Frontal cortex (tissue), 4 donors: Measurements from ENCODE around the gene USP3. TPM values are rescaled to one million over a fixed set of nuclear protein-coding genes. Genes with fewer than 3 reads are reported as not detected.
"Not testable (repeated sequence)": the region's sequence is repeated elsewhere in the genome, so short reads cannot be mapped to it uniquely, and the experiment has no call there.

ENCODE experiments used
- DNase-seq, 2 donors: peaks; one replicate each; pipeline ENCODE4 v3.0.0; 2012; ENCODE audit warnings: low spot score in 2 of 2
- FAIRE-seq: peaks from 2 replicates; lab custom pipeline; 2012; peaks lifted over from hg19 to GRCh38; lab: Jason Lieb, UNC
- total RNA-seq: library from RNA; depleted of rRNA; stranded (reverse); fragments of >200 nt; gene quantifications from one replicate; pipeline ENCODE4 v1.2.3, GENCODE V29; 2014
- donor health status: control.
- donor health status: control.
- donor health status: control.

The USP3 gene
- total RNA-seq, 1 donor from 2014 or later, result 68.9 TPM

GRCh38 chr15:63532307-63532744 lies 27.9 kb downstream of the USP3 start:
- no peak for DNase-seq
- FAIRE-seq, result no peak

GRCh38 chr15:63534888-63535287 lies 30.5 kb downstream of the USP3 start:
- DNase-seq, FAIRE-seq: not testable (repeated sequence)

- no peak for DNase-seq
- FAIRE-seq, result no peak
These were observed 31.3 kb downstream of the USP3 start for GRCh38 chr15:63535689-63536088.

- FAIRE-seq (no peak), DNase-seq (no peak)
These were observed 34.5 kb downstream of the USP3 start for GRCh38 chr15:63538876-63539275.

- DNase-seq (no peak), FAIRE-seq (no peak)
These were observed 35.1 kb downstream of the USP3 start for GRCh38 chr15:63539521-63539920.

GRCh38 chr15:63539998-63540397 lies 35.6 kb downstream of the USP3 start:
- no peak for DNase-seq

GRCh38 chr15:63540449-63540848 lies 36.1 kb downstream of the USP3 start:
- FAIRE-seq, result no peak
- DNase-seq, result no peak

More at GRCh38 chr15:63539998-63540397, 35.6 kb downstream of the USP3 start:
- no peak for FAIRE-seq

GRCh38 chr15:63544258-63545026 lies 40.0 kb downstream of the USP3 start:
- FAIRE-seq (no peak), DNase-seq (no peak)

- DNase-seq, result no peak
- FAIRE-seq, result no peak
These were observed 41.1 kb downstream of the USP3 start for GRCh38 chr15:63545520-63545919.

GRCh38 chr15:63551400-63551799 lies 47.0 kb downstream of the USP3 start:
- peak; percentile 26 for FAIRE-seq
- no peak for DNase-seq

GRCh38 chr15:63553388-63553791 lies 49.0 kb downstream of the USP3 start:
- no peak for FAIRE-seq
- DNase-seq, result no peak

- DNase-seq, result no peak
These were observed 50.0 kb downstream of the USP3 start for GRCh38 chr15:63554337-63554927.

GRCh38 chr15:63555507-63555906 lies 51.1 kb downstream of the USP3 start:
- no peak for FAIRE-seq

More at GRCh38 chr15:63554337-63554927, 50.0 kb downstream of the USP3 start:
- no peak for FAIRE-seq

GRCh38 chr15:63556246-63556645 lies 51.9 kb downstream of the USP3 start:
- DNase-seq (no peak), FAIRE-seq (no peak)

More at GRCh38 chr15:63555507-63555906, 51.1 kb downstream of the USP3 start:
- no peak for DNase-seq

- no peak for DNase-seq
- no peak for FAIRE-seq
These were observed 52.3 kb downstream of the USP3 start for GRCh38 chr15:63556736-63557135.

- no peak for FAIRE-seq
- DNase-seq, result no peak
These were observed 55.4 kb downstream of the USP3 start for GRCh38 chr15:63559753-63560152.

GRCh38 chr15:63560741-63561448 lies 56.5 kb downstream of the USP3 start:
- DNase-seq (peak in 1 of 2 donors; percentile 23), FAIRE-seq (no peak)

GRCh38 chr15:63564093-63564492 lies 59.7 kb downstream of the USP3 start:
- DNase-seq (no peak), FAIRE-seq (no peak)

- no peak for DNase-seq
- no peak for FAIRE-seq
These were observed 61.3 kb downstream of the USP3 start for GRCh38 chr15:63565536-63566186.

GRCh38 chr15:63572749-63573464 lies 68.5 kb downstream of the USP3 start:
- FAIRE-seq (no peak), DNase-seq (no peak)
